Activated B cell treated with CpG ODN at 0.5 μM for 24 hours (primary cell): ENCODE measurements around the gene PLBD1. TPM values are rescaled to one million over a fixed set of nuclear protein-coding genes. Genes with fewer than 3 reads are reported as not detected.

ENCODE experiments used
- ATAC-seq: fragments of 200-7000 bp; cut with Tn5 transposase; one replicate; pipeline ENCODE4 v1.10.0; 2021; ENCODE audit warnings: low read depth, mild to moderate bottlenecking, moderate library complexity
- CTCF ChIA-PET: fragments of 350-600 bp; sonication (Branson Sonifier 250); formaldehyde crosslinking; loops from one replicate; lab custom pipeline; 2021; ENCODE audit warnings: antibody characterized with exemption; lab: Charles Lee
- POLR2A ChIA-PET: fragments of 350-600 bp; sonication (Branson Sonifier 250); formaldehyde crosslinking; loops from one replicate; lab custom pipeline; 2021; ENCODE audit warnings: antibody characterized with exemption; lab: Charles Lee
- DNase-seq: peaks from one replicate; pipeline ENCODE4 v3.0.0; 2022
- H3K27ac Mint-ChIP-seq: one replicate; pipeline ENCODE4 v1.8.0; 2020; ENCODE audit warnings: mixed read lengths
- H3K27me3 Mint-ChIP-seq: one replicate; pipeline ENCODE4 v1.8.0; 2021; ENCODE audit warnings: mixed read lengths
- H3K36me3 Mint-ChIP-seq: one replicate; pipeline ENCODE4 v1.8.0; 2021; ENCODE audit warnings: low read depth, mixed read lengths
- H3K4me1 Mint-ChIP-seq: one replicate; pipeline ENCODE4 v1.8.0; 2021; ENCODE audit warnings: mixed read lengths
- H3K4me3 Mint-ChIP-seq: one replicate; pipeline ENCODE4 v1.8.0; 2020; ENCODE audit warnings: mild to moderate bottlenecking, mixed read lengths
- H3K9me3 Mint-ChIP-seq: one replicate; pipeline ENCODE4 v1.8.0; 2020; ENCODE audit warnings: mixed read lengths
- intact Hi-C: fragments of 100-400 bp; cut with micrococcal nuclease; formaldehyde crosslinking; loops from one replicate; pipeline ENCODE4 v1.15.1; 2024
- total RNA-seq: library from RNA; stranded (reverse); gene quantifications from 2 replicates; pipeline ENCODE4 v1.2.3, GENCODE V29; 2022
- TF ChIP-seq, protein P1 (sequence below): fragments of 200-600 bp; IDR thresholded peaks from one replicate; pipeline ENCODE4 v1.8.0; 2022; ENCODE audit warnings: antibody characterized with exemption, mild to moderate bottlenecking

The PLBD1 gene
- total RNA-seq, 1 donor from 2014 or later: 0.33 TPM

DNA sequence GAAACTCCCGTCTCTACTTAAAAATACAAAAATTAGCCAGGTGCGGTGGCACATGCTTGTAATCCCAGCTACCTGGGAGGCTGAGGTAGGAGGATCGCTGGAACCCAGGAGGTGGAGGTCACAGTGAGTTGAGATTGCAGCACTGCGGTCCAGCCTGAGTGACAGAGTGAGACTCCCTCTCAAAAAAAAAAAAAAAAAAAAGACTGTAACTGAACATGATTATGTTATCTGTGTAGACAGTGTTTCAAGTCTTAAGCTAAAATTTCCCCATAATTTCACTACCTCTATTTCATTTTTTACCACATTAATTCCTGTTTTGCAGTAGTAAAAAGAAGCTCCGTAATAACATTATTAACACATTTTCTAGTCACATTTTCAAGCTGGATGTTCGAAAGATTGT, 5.4 kb downstream of the PLBD1 start:
- POLR2A ChIA-PET: interaction anchor here (0.7 kb wide), 1 partner anchor 160 kb away, joined by 7 read pairs; no protein-coding TSS in a partner anchor
- Mint-ChIP-seq H3K27ac (no peak overlapping the region), H3K9me3 (peaks cover 2% of the 10 kb centered on the region), H3K4me1 (peaks cover 30% of the 10 kb centered on the region), H3K27me3 (peaks cover 3% of the 10 kb centered on the region), H3K4me3 (no peak overlapping the region), H3K36me3 (no peaks in the 10 kb centered on the region)
- TF ChIP-seq, protein P1, sequence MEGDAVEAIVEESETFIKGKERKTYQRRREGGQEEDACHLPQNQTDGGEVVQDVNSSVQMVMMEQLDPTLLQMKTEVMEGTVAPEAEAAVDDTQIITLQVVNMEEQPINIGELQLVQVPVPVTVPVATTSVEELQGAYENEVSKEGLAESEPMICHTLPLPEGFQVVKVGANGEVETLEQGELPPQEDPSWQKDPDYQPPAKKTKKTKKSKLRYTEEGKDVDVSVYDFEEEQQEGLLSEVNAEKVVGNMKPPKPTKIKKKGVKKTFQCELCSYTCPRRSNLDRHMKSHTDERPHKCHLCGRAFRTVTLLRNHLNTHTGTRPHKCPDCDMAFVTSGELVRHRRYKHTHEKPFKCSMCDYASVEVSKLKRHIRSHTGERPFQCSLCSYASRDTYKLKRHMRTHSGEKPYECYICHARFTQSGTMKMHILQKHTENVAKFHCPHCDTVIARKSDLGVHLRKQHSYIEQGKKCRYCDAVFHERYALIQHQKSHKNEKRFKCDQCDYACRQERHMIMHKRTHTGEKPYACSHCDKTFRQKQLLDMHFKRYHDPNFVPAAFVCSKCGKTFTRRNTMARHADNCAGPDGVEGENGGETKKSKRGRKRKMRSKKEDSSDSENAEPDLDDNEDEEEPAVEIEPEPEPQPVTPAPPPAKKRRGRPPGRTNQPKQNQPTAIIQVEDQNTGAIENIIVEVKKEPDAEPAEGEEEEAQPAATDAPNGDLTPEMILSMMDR: no peak
- CTCF ChIA-PET: interaction anchor here (0.7 kb wide), 1 partner anchor 1313 kb away, joined by 3 read pairs; no protein-coding TSS in a partner anchor
- intact Hi-C loops: no loop called here
- ATAC-seq: no peak
- no peak for DNase-seq

GRCh38 chr12:14561677-14562238, 5.9 kb downstream of the PLBD1 start:
- H3K27me3 Mint-ChIP-seq: no peaks in the 10 kb centered on the region
- H3K4me3 Mint-ChIP-seq: no peak overlapping the region
- ChIA-PET POLR2A (no interaction called here), CTCF (no interaction called here)
- TF ChIP-seq, protein P1: no peak
- no peak overlapping the region for H3K27ac Mint-ChIP-seq
- peaks cover 26% of the 10 kb centered on the region for H3K4me1 Mint-ChIP-seq
- intact Hi-C loops: no loop called here
- no peaks in the 10 kb centered on the region for H3K36me3 Mint-ChIP-seq
- peaks cover 2% of the 10 kb centered on the region for H3K9me3 Mint-ChIP-seq
- no peak for DNase-seq
- ATAC-seq: no peak

DNA sequence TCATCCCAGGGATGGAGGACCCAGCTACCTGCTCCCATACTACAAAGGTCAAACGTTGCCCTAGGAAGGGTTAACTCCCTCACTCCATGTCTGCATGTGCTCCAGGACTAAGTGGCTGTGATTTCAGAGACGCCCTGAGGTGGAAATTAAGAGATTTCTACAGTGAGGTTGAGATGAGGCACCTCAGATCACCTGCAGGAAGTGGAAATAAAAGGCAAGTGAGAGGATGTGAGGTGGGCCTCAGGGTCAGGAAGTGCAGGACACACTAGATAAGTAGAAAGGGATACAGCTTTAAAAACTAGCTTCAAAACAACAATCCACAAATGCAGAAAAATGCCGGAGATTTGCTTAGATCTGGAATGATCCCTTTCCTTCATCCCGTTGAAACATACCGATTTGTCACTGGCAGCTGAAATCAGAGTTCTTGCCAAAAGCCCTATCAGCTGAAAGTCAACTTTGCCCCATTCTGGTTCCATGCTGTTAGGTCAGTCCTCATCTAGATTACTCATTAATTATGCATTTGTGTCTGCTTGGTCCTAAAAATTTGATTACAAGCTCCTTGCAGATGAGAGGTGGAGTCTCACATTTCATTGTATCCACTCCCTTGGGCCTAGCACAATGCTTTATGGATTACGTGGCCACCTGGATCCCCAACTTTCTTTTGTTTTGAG, 6.6 kb downstream of the PLBD1 start:
- CTCF ChIA-PET: no interaction called here
- intact Hi-C loops: no loop called here
- Mint-ChIP-seq H3K4me3 (no peak overlapping the region), H3K4me1 (peaks cover 26% of the 10 kb centered on the region), H3K36me3 (no peaks in the 10 kb centered on the region), H3K9me3 (peaks cover 2% of the 10 kb centered on the region), H3K27ac (no peak overlapping the region), H3K27me3 (no peaks in the 10 kb centered on the region)
- POLR2A ChIA-PET: no interaction called here
- TF ChIP-seq, protein P1: no peak
- no peak for ATAC-seq
- DNase-seq: no peak

DNA sequence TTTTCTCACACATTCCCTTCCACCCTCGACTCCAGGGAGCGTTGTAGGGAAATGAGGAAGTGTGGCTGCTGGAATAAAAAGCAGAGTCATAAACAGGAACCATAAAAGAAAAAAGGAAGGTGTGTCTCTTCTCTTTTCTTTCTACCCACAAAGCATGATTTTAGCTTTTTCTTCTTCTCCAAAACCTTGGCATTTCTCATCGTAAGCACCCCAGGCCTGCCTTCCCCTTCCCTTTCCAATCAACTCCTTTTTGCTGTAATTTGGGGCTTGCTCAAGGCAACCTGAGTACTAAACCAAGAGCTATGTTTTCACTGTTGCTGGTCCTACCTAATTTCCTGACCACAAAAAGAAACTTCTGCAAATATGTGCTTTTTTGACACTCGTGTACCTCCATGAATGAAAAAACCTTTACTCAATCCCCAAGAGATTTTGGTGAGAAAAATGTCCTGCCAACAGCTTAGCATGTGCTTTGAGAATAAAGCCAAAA, 9.2 kb downstream of the PLBD1 start:
- Mint-ChIP-seq H3K27ac (peak overlapping the region; percentile 51), H3K4me3 (no peak overlapping the region), H3K4me1 (peaks cover 26% of the 10 kb centered on the region), H3K9me3 (peaks cover 2% of the 10 kb centered on the region), H3K36me3 (no peaks in the 10 kb centered on the region), H3K27me3 (no peaks in the 10 kb centered on the region)
- DNase-seq: no peak
- ChIA-PET CTCF (no interaction called here), POLR2A (no interaction called here)
- no peak for ATAC-seq
- intact Hi-C loops: no loop called here
- TF ChIP-seq, protein P1: no peak

GRCh38 chr12:14557966-14558365, 9.7 kb downstream of the PLBD1 start:
- ChIA-PET CTCF (no interaction called here), POLR2A (no interaction called here)
- intact Hi-C loops: no loop called here
- no peak overlapping the region for H3K4me3 Mint-ChIP-seq
- no peak for DNase-seq
- no peaks in the 10 kb centered on the region for H3K27me3 Mint-ChIP-seq
- TF ChIP-seq, protein P1: no peak
- no peak for ATAC-seq
- no peaks in the 10 kb centered on the region for H3K36me3 Mint-ChIP-seq
- H3K27ac Mint-ChIP-seq: no peak overlapping the region
- peaks cover 2% of the 10 kb centered on the region for H3K9me3 Mint-ChIP-seq
- H3K4me1 Mint-ChIP-seq: peaks cover 26% of the 10 kb centered on the region
